HepG2 (cell line): ENCODE results near the gene AJUBA. TPM values are rescaled to one million over a fixed set of nuclear protein-coding genes. Genes with fewer than 3 reads are reported as not detected.

Experiments
- ATAC-seq: fragments of 200-7000 bp; cut with Tn5 transposase; 3 replicates; pipeline ENCODE4 v1.9.1; 2020; ENCODE audit warnings: mild to moderate bottlenecking, moderate library complexity
- BruUV-seq: library from RNA; stranded (reverse); fragments of 400-500 nt; replicated peaks from 2 replicates; lab custom pipeline; 2021; lab: Mats Ljungman, UMichigan
- CTCF ChIA-PET: fragments of 300-600 bp; formaldehyde crosslinking; extraction: SDS; loops from one replicate; lab custom pipeline; 2021; ENCODE audit warnings: low total read pairs, inconsistent platforms, low intra/inter-chr PET ratio; lab: Yijun Ruan, JAX
- POLR2A ChIA-PET: fragments of 350-600 bp; sonication (Branson Sonifier 250); formaldehyde crosslinking; loops from one replicate; lab custom pipeline; 2020; ENCODE audit warnings: antibody characterized with exemption, inconsistent platforms; lab: Yijun Ruan, JAX
- DNase-seq: peaks from one replicate; pipeline ENCODE4 v3.0.0-alpha.2; 2015; ENCODE audit warnings: low spot score
- FAIRE-seq: peaks from 3 replicates; lab custom pipeline; 2011; peaks lifted over from hg19 to GRCh38; lab: Jason Lieb, UNC
- H2AFZ ChIP-seq: one replicate; pipeline ENCODE4 v1.6.1; 2011; ENCODE audit warnings: low read length, inconsistent platforms
- H3K27ac ChIP-seq: fragments of 300-600 bp; 3 replicates; pipeline ENCODE4 v1.8.0; 2011; ENCODE audit warnings: mixed run types, mild to moderate bottlenecking, mixed read lengths, low read length, inconsistent platforms; ENCODE audit not compliant: insufficient read depth; ENCODE audit errors: extremely low read length
- H3K27me3 ChIP-seq, 2 experiments: fragments of 200-600 bp in 1 of 2; 2 replicates in 1 of 2; 3 replicates in 1 of 2; pipeline versions ENCODE4 v1.6.0 to v1.8.0; 2011; ENCODE audit warnings: low read length in 2 of 2, mild to moderate bottlenecking in 2 of 2, moderate library complexity in 2 of 2, inconsistent platforms in 1 of 2; ENCODE audit not compliant: insufficient read depth in 2 of 2, control insufficient read depth in 1 of 2
- H3K36me3 ChIP-seq, 2 experiments: fragments of 200-600 bp in 1 of 2; replicated peaks in 1 of 2; 2 replicates in 1 of 2; 3 replicates in 1 of 2; pipeline versions ENCODE4 v1.5.1 to v1.8.0; 2011; ENCODE audit warnings: low read length in 2 of 2, inconsistent platforms in 1 of 2; ENCODE audit not compliant: insufficient read depth in 2 of 2, control insufficient read depth in 1 of 2
- H3K4me1 ChIP-seq: 2 replicates; pipeline ENCODE4 v1.5.1; 2012; ENCODE audit warnings: low read length, inconsistent platforms; ENCODE audit not compliant: insufficient read depth
- H3K4me2 ChIP-seq: 2 replicates; pipeline ENCODE4 v1.6.0; 2011; ENCODE audit warnings: low read depth, low read length, inconsistent platforms
- H3K4me3 ChIP-seq, 3 experiments: fragments of 200-600 bp in 1 of 3; sonication (generic), shearing (Covaris generic) in 1 of 3; replicated peaks in 1 of 3; 2 replicates each; pipeline ENCODE4 v1.5.1; 2011 to 2016; ENCODE audit warnings: low read length in 3 of 3, inconsistent platforms in 2 of 3, low read depth in 2 of 3, mild to moderate bottlenecking in 2 of 3, control low read depth in 1 of 3, mixed read lengths in 1 of 3; ENCODE audit not compliant: insufficient read depth in 1 of 3
- H3K79me2 ChIP-seq: one replicate; pipeline ENCODE4 v1.6.1; 2011; ENCODE audit warnings: low read length, inconsistent platforms; ENCODE audit not compliant: insufficient read depth
- H3K9ac ChIP-seq: 2 replicates; pipeline ENCODE4 v1.6.0; 2011; ENCODE audit warnings: mild to moderate bottlenecking, low read depth, low read length, inconsistent platforms; ENCODE audit not compliant: insufficient read depth
- H3K9me3 ChIP-seq: 2 replicates; pipeline ENCODE4 v1.5.1; 2012; ENCODE audit warnings: mild to moderate bottlenecking, low read length
- H4K20me1 ChIP-seq: 2 replicates; pipeline ENCODE4 v1.6.0; 2011; ENCODE audit warnings: inconsistent platforms, mild to moderate bottlenecking, low read length, moderate library complexity; ENCODE audit not compliant: insufficient read depth
- BORCS8-MEF2B ChIP-seq: sonication (generic); formaldehyde crosslinking; IDR thresholded peaks from 2 replicates; pipeline ENCODE4 v1.8.0; 2022; ENCODE audit warnings: mild to moderate bottlenecking, missing genetic modification reagents
- KDM4B ChIP-seq: sonication (generic); formaldehyde crosslinking; IDR thresholded peaks from 2 replicates; pipeline ENCODE4 v1.4.0; 2020; ENCODE audit warnings: missing genetic modification reagents
- MEF2D ChIP-seq: sonication (generic); formaldehyde crosslinking; IDR thresholded peaks from 2 replicates; pipeline ENCODE4 v1.5.1; 2020; ENCODE audit warnings: mild to moderate bottlenecking, missing genetic modification reagents
- MTA3 ChIP-seq: sonication (generic); formaldehyde crosslinking; IDR thresholded peaks from 2 replicates; pipeline ENCODE4 v1.4.0; 2020; ENCODE audit warnings: missing genetic modification reagents
- RORA ChIP-seq: sonication (generic); formaldehyde crosslinking; IDR thresholded peaks from 2 replicates; pipeline ENCODE4 v1.5.0; 2020; ENCODE audit warnings: mild to moderate bottlenecking, missing genetic modification reagents, moderate library complexity
- ZFP37 ChIP-seq: sonication (generic); formaldehyde crosslinking; IDR thresholded peaks from 2 replicates; pipeline ENCODE4 v1.4.0; 2020; ENCODE audit warnings: missing genetic modification reagents, borderline replicate concordance
- ZNF256 ChIP-seq: sonication (generic); formaldehyde crosslinking; conservative IDR thresholded peaks from 2 replicates; pipeline ENCODE4 v1.4.0; 2020; ENCODE audit warnings: missing genetic modification reagents
- ZNF317 ChIP-seq: sonication (generic); formaldehyde crosslinking; IDR thresholded peaks from 2 replicates; pipeline ENCODE4 v1.5.0; 2020; ENCODE audit warnings: mild to moderate bottlenecking, missing genetic modification reagents
- ZNF337 ChIP-seq: sonication (generic); formaldehyde crosslinking; IDR thresholded peaks from 2 replicates; pipeline ENCODE4 v1.5.1; 2020; ENCODE audit warnings: missing genetic modification reagents, low read depth, mild to moderate bottlenecking, borderline replicate concordance
- ZNF432 ChIP-seq: sonication (generic); formaldehyde crosslinking; IDR thresholded peaks from 2 replicates; pipeline ENCODE4 v1.5.0; 2020; ENCODE audit warnings: missing genetic modification reagents, mild to moderate bottlenecking, borderline replicate concordance
- ZNF44 ChIP-seq: sonication (generic); formaldehyde crosslinking; IDR thresholded peaks from 2 replicates; pipeline ENCODE4 v1.5.1; 2020; ENCODE audit warnings: mild to moderate bottlenecking, missing genetic modification reagents
- ZNF569 ChIP-seq: sonication (generic); formaldehyde crosslinking; IDR thresholded peaks from 2 replicates; pipeline ENCODE4 v1.5.0; 2020; ENCODE audit warnings: mild to moderate bottlenecking, missing genetic modification reagents, moderate library complexity, borderline replicate concordance
- ZNF614 ChIP-seq: IDR thresholded peaks from 2 replicates; pipeline ENCODE4 v1.6.1; 2018; ENCODE audit warnings: missing biosample characterization, missing genetic modification reagents, inconsistent platforms, borderline replicate concordance
- ZNF652 ChIP-seq: IDR thresholded peaks from 2 replicates; pipeline ENCODE4 v1.6.1; 2016; ENCODE audit warnings: low read depth, borderline replicate concordance
- ZNF678 ChIP-seq: sonication (generic); formaldehyde crosslinking; IDR thresholded peaks from 2 replicates; pipeline ENCODE4 v1.4.0; 2020; ENCODE audit warnings: mild to moderate bottlenecking, missing genetic modification reagents
- WGBS: methylation state at CpG from one replicate; pipeline ENCODE4 v1.1.6; 2017; ENCODE audit warnings: low lambda C conversion rate; 5-methylcytosine and 5-hydroxymethylcytosine counted together
- in situ Hi-C: cut with HindIII; loops from 2 replicates; pipeline ENCODE4 v1.10.0; 2017; ENCODE audit warnings: low pct_unique_long_range_greater_than_20kb; ENCODE audit not compliant: extremely low pct_ligation_motif_present
- intact Hi-C: fragments of 100-400 bp; cut with micrococcal nuclease; formaldehyde crosslinking; loops from one replicate; pipeline ENCODE4 v1.10.0; 2022; ENCODE audit not compliant: unreplicated experiment
- polyA plus RNA-seq, 8 experiments: library from polyadenylated mRNA; depleted of rRNA in 3 of 8; stranded (reverse) in 7 of 8; unstranded in 1 of 8; fragments of >200 nt; fragmentation: Illumina TruSeq in 4 of 8; extraction: Trizol in 4 of 8; gene quantifications; 2 replicates each; pipeline versions ENCODE4 v1.2.1 to v1.2.3, GENCODE V29; 2011 to 2016; ENCODE audit warnings: low read depth in 4 of 8, missing spikeins in 1 of 8, mixed read lengths in 1 of 8; ENCODE audit not compliant: insufficient read depth in 1 of 8
- total RNA-seq, 5 experiments: library from RNA; depleted of rRNA; stranded (reverse); fragments of >200 nt; fragmentation: Illumina TruSeq; extraction: Trizol; gene quantifications; 2 replicates each; pipeline ENCODE4 v1.2.3, GENCODE V29; 2016; ENCODE audit warnings: low read depth in 1 of 5
- TF ChIP-seq, protein P1 (sequence below): sonication (generic); IDR thresholded peaks from 2 replicates; pipeline ENCODE4 v1.6.1; 2016; ENCODE audit warnings: low read depth, borderline replicate concordance
- TF ChIP-seq, protein P2 (sequence below): sonication (generic); formaldehyde crosslinking; IDR thresholded peaks from 2 replicates; pipeline ENCODE4 v1.4.0; 2020; ENCODE audit warnings: missing genetic modification reagents
- TF ChIP-seq, protein P3 (sequence below): sonication (generic); formaldehyde crosslinking; IDR thresholded peaks from 2 replicates; pipeline ENCODE4 v1.4.0; 2020; ENCODE audit warnings: missing genetic modification reagents
- TF ChIP-seq, protein P4 (sequence below): sonication (generic); formaldehyde crosslinking; conservative IDR thresholded peaks from 2 replicates; pipeline ENCODE4 v1.5.0; 2020; ENCODE audit warnings: missing genetic modification reagents

AJUBA gene
- total and polyA plus RNA-seq, 2 of the 13 experiments (the other 11 are each of a cell fraction or from before 2014, with no cell fraction given) = 157 to 241 TPM

DNA sequence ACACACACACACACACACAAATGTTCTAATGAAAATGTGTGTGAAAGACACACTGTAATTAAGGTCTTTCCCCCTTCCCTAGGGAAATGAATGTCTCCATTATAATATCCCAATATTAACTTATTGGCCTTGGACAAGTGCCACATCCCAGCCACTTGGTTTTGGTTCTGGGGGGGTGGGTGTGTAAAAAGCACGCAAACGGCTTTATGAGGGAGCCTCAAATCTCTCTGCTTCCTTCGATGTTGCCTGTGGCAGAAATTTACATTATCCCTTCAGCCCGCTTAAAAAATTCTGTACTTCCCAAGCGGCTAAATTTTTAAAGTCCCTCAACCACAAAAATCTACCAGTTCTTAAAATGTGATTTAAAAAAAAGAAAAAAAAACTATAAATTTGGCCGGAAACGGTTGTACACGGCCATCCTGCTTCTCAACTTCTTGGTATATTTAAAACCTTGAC is 27.2 kb upstream of the AJUBA start:
- no peaks in the 10 kb centered on the region for H3K9me3 ChIP-seq
- peaks cover 2% of the 10 kb centered on the region for H3K79me2 ChIP-seq
- ChIA-PET POLR2A (interaction anchor here (4.1 kb wide), 2 partner anchors 18 to 30 kb away, joined by 203 to 561 read pairs; partner anchors contain the start of genes AJUBA and PSMB5), CTCF (no interaction called here)
- WGBS = 20% methylated on average over 8 of the region's 8 CpGs
- peaks cover 64% of the 10 kb centered on the region for H3K4me1 ChIP-seq
- H3K9ac ChIP-seq = peak overlapping the region; percentile 72
- peak overlapping the region; percentile 99 for H3K4me2 ChIP-seq
- DNase-seq (no peak), ATAC-seq (no peak), FAIRE-seq (no peak)
- peak overlapping the region; percentile 68 for H2AFZ ChIP-seq
- intact Hi-C loops (loop anchor here (5.0 kb wide), 1 partner anchor 412 kb away; the partner anchor contains the start of gene ABHD4), in situ Hi-C loops (no loop called here)
- no peaks in the 10 kb centered on the region for H3K36me3 ChIP-seq
- no peaks in the 10 kb centered on the region; a peak in 1 of 5 replicates for H3K27me3 ChIP-seq
- H3K4me3 ChIP-seq = peak overlapping the region; percentile 57 to 77 (median 76)
- BruUV-seq = TSS peak; percentile 85
- no peaks in the 10 kb centered on the region for H4K20me1 ChIP-seq
- H3K27ac ChIP-seq = peak overlapping the region; percentile 67
- TF ChIP-seq ZNF432 (CRISPR knock-in tag) (no peak), KDM4B (no peak), ZNF317 (CRISPR knock-in tag) (peak; percentile 7; the same call in 1 of the 2 replicates), ZNF256 (CRISPR knock-in tag) (no peak), ZNF652 (no peak), ZNF614 (CRISPR knock-in tag) (no peak), MEF2D (peak; percentile 9; the same call in 1 of the 2 replicates), ZNF337 (CRISPR knock-in tag) (peak; percentile 44; the same call in 1 of the 2 replicates), ZNF678 (no peak), MTA3 (no peak), ZFP37 (no peak), ZNF569 (CRISPR knock-in tag) (no peak), BORCS8-MEF2B (CRISPR knock-in tag) (no peak), ZNF44 (CRISPR knock-in tag) (peak; percentile 63; the same call in 1 of the 2 replicates), RORA (0 out of 2 replicates have a peak, but pooled peaks have one; percentile 19)
- TF ChIP-seq, protein P1, sequence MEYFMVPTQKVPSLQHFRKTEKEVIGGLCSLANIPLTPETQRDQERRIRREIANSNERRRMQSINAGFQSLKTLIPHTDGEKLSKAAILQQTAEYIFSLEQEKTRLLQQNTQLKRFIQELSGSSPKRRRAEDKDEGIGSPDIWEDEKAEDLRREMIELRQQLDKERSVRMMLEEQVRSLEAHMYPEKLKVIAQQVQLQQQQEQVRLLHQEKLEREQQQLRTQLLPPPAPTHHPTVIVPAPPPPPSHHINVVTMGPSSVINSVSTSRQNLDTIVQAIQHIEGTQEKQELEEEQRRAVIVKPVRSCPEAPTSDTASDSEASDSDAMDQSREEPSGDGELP = no peak
- TF ChIP-seq, protein P2, sequence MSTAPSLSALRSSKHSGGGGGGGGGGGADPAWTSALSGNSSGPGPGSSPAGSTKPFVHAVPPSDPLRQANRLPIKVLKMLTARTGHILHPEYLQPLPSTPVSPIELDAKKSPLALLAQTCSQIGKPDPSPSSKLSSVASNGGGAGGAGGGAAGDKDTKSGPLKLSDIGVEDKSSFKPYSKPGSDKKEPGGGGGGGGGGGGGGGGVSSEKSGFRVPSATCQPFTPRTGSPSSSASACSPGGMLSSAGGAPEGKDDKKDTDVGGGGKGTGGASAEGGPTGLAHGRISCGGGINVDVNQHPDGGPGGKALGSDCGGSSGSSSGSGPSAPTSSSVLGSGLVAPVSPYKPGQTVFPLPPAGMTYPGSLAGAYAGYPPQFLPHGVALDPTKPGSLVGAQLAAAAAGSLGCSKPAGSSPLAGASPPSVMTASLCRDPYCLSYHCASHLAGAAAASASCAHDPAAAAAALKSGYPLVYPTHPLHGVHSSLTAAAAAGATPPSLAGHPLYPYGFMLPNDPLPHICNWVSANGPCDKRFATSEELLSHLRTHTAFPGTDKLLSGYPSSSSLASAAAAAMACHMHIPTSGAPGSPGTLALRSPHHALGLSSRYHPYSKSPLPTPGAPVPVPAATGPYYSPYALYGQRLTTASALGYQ (CRISPR knock-in tag) = no peak
- TF ChIP-seq, protein P3, sequence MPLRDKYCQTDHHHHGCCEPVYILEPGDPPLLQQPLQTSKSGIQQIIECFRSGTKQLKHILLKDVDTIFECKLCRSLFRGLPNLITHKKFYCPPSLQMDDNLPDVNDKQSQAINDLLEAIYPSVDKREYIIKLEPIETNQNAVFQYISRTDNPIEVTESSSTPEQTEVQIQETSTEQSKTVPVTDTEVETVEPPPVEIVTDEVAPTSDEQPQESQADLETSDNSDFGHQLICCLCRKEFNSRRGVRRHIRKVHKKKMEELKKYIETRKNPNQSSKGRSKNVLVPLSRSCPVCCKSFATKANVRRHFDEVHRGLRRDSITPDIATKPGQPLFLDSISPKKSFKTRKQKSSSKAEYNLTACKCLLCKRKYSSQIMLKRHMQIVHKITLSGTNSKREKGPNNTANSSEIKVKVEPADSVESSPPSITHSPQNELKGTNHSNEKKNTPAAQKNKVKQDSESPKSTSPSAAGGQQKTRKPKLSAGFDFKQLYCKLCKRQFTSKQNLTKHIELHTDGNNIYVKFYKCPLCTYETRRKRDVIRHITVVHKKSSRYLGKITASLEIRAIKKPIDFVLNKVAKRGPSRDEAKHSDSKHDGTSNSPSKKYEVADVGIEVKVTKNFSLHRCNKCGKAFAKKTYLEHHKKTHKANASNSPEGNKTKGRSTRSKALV (CRISPR knock-in tag) = no peak
- TF ChIP-seq, protein P4, sequence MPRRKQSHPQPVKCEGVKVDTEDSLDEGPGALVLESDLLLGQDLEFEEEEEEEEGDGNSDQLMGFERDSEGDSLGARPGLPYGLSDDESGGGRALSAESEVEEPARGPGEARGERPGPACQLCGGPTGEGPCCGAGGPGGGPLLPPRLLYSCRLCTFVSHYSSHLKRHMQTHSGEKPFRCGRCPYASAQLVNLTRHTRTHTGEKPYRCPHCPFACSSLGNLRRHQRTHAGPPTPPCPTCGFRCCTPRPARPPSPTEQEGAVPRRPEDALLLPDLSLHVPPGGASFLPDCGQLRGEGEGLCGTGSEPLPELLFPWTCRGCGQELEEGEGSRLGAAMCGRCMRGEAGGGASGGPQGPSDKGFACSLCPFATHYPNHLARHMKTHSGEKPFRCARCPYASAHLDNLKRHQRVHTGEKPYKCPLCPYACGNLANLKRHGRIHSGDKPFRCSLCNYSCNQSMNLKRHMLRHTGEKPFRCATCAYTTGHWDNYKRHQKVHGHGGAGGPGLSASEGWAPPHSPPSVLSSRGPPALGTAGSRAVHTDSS = no peak
